ENCODE data around the gene TENM4.

GRCh38 chr11:78868563-78868962 is 572.3 kb downstream of the TENM4 start:
- TF ChIP-seq EP300 (IDR thresholded peaks at IDR 0.05; ENCODE audit: borderline replicate concordance in 1 of 2, low read depth in 2 of 2, low read length in 2 of 2): no peak
- TF ChIP-seq POLR2A (IDR thresholded peaks at IDR 0.05; ENCODE audit: control extremely low read depth in 1 of 2, low read depth in 2 of 2, low read length in 2 of 2): no peak
- TF ChIP-seq RNF2 (IDR thresholded peaks at IDR 0.05; ENCODE audit: borderline replicate concordance, low read depth, low read length, missing control alignments, poor library complexity, severe bottlenecking): no peak
- TF ChIP-seq EZH2 (IDR thresholded peaks at IDR 0.05; ENCODE audit: low read depth, low read length, severe bottlenecking): no peak
